Central memory CD4-positive, alpha-beta T cell (primary cell): ENCODE measurements around the gene CDSN.
A peak's percentile ranks its signal among the peaks of the same experiment; 100 is the strongest.

Experiments used
- DNase-seq: peaks from one replicate; pipeline ENCODE4 v3.0.0; 2022

Gene CDSN

GRCh38 chr6:31114970-31115849 is 5.0 kb downstream of the CDSN start:
- DNase-seq: peak; percentile 19

GRCh38 chr6:31114541-31114878 is 5.7 kb downstream of the CDSN start, which contains the start of gene PSORS1C1:
Gene PSORS1C1 (plus strand): TSS chr6:31114800. CDS start chr6:31129633, 14,833 bp downstream.
- no peak for DNase-seq

- DNase-seq: no peak
Measured at GRCh38 chr6:31113861-31114540, 6.2 kb downstream of the CDSN start.

- DNase-seq: no peak
Measured at GRCh38 chr6:31112478-31112877, 7.8 kb downstream of the CDSN start, which contains the start of gene C6orf15. Gene C6orf15 (minus strand): TSS chr6:31112575. CDS start chr6:31112555, 20 bp downstream.

GRCh38 chr6:31111712-31112111 is 8.5 kb downstream of the CDSN start:
- DNase-seq: no peak

- no peak for DNase-seq
Measured at GRCh38 chr6:31110825-31111582, 9.2 kb downstream of the CDSN start.

- no peak for DNase-seq
Measured at GRCh38 chr6:31107052-31107451, 13.2 kb downstream of the CDSN start.

- no peak for DNase-seq
Measured at GRCh38 chr6:31103136-31103535, 17.1 kb downstream of the CDSN start.

GRCh38 chr6:31098449-31098938 is 21.8 kb downstream of the CDSN start:
- no peak for DNase-seq

- DNase-seq: no peak
Measured at GRCh38 chr6:31096656-31097055, 23.6 kb downstream of the CDSN start.

- DNase-seq: no peak
Measured at GRCh38 chr6:31096215-31096614, 24.0 kb downstream of the CDSN start.

GRCh38 chr6:31094389-31094881 is 25.8 kb downstream of the CDSN start:
- peak; percentile 52 for DNase-seq

GRCh38 chr6:31092769-31093505 is 27.3 kb downstream of the CDSN start:
- no peak for DNase-seq

GRCh38 chr6:31092238-31092637 is 28.0 kb downstream of the CDSN start:
- DNase-seq: no peak

- no peak for DNase-seq
Measured at GRCh38 chr6:31091680-31092079, 28.6 kb downstream of the CDSN start.

GRCh38 chr6:31090973-31091364 is 29.3 kb downstream of the CDSN start:
- no peak for DNase-seq

- no peak for DNase-seq
Measured at GRCh38 chr6:31090275-31090972, 29.8 kb downstream of the CDSN start.

- DNase-seq: peak; percentile 73
Measured at GRCh38 chr6:31087494-31088089, 32.7 kb downstream of the CDSN start.

GRCh38 chr6:31086788-31087440 is 33.3 kb downstream of the CDSN start:
- no peak for DNase-seq

GRCh38 chr6:31083742-31084354 is 36.4 kb downstream of the CDSN start:
- no peak for DNase-seq
